CD1c-positive myeloid dendritic cell (primary cell): ENCODE data around the gene BRCA1.
A peak's percentile ranks its signal among the peaks of the same experiment; 100 is the strongest.
"Not testable (repeated sequence)": the region's sequence is repeated elsewhere in the genome, so short reads cannot be mapped to it uniquely, and the experiment has no call there.

Source experiments
- DNase-seq: peaks from one replicate; pipeline ENCODE4 v3.0.0-alpha.2; 2016; ENCODE audit errors: extremely low spot score

The BRCA1 gene

DNA sequence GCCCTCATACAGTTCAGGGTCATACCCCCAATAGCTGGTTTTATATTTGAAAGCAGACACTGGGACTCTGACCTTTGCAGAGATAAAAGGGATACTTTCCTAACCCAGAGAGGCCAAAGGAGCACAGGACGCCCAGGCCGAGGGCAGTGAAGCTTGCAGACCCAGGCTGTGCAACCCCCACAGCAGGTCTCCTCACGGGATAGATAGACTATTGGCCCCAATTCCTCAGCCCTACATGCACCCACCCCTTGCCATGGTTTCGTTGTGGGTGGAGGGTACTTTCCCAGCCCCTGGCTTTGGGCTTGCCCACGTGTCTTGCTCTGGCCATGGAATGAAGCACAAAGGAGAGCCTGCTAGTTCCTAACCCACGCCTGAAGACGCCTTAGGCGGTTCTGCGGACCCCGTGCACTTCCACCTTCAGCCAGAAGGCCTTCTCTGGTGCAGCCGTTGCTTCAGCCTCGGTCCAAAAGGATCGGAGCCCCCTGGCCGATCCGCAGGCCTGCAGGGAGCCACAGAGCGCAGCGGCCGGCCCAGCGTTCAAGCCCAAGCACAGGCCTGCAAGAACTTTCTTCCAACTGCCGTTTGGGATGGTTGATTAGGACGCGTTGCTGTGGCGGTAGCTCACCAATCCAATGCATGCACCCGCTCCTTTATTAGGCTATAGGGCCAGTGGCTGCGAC is 9.8 kb upstream of the BRCA1 start:
- DNase-seq: no peak

DNA sequence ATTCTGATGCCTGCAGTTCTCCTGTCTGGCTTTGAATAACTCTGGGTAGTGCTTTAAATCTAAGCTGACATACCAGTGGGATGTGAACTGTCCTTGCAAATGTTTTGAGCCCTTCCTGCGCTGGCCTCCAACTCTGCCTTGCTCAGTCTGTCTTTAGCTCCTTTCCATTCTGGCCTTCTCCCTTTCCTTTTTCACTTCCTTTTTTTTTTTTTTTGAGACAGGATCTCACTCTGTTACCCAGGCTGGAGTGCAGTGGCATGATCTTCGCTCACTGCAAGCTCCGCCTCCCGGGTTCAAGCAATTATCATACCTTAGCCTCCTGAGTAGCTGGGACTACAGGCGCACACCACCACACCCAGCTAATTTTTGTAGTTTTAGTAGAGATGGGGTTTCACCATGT is 8.3 kb upstream of the BRCA1 start:
- not testable (repeated sequence) for DNase-seq

DNA sequence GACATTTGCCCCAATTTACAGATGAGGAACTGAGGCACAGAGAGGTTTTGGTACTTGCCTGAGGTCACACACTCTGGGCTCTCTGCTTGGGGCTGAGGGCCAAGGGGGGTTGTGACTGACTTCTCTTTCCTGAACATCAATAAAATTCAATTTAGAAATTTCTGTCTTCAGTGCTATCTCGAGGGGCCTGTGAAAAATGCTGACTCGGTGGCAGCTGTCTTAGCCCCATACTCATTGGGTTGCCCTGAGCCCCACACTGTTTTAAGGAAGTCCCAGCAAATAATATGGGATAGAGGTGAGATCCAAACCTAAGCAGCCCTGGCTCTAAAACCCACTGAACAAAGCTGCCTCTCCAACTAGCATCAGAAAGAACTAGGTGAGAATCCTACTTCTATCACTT is 7.0 kb upstream of the BRCA1 start:
- no peak for DNase-seq

DNA sequence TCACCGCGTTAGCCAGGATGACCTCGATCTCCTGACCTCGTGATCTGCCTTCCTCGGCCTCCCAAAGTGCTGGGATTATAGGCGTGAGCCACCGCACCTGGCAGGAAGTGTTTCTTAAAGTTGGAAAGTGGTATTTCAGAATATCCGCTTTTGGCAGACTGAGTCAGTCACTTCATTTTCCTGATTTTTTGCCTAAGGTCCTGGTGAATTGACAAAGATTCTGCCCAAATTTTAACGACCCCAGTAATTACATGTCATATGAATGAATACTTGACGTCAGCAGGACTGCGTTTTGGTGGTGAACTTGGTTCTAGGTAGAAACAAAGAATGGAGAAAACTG is 4.5 kb upstream of the BRCA1 start:
- no peak for DNase-seq

DNA sequence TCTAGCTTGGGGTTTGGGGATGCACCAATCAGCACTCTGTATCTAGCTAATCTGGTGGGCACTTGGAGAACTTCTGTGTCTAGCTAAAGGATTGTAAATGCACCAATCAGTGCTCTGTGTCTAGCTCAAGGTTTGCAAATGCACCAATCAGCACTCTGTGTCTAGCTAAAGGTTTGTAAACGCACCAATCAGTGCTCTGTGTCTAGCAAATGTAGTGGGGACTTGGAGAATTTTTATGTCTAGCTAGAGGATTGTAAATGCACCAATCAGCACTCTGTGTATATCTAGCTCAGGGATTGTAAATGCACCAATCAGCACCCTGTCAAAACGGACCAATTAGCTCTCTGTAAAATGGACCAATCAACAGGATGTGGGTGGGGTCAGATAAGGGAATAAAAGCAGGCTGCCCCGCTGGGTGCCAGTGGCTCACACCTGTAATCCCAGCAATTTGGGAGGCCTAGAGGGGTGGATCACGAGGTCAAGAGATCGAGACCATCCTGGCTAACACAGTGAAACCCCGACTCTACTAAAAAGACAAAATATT is 2.2 kb upstream of the BRCA1 start:
- not testable (repeated sequence) for DNase-seq

GRCh38 chr17:43126911-43127290 is 1.7 kb upstream of the BRCA1 start:
- no peak for DNase-seq

DNA sequence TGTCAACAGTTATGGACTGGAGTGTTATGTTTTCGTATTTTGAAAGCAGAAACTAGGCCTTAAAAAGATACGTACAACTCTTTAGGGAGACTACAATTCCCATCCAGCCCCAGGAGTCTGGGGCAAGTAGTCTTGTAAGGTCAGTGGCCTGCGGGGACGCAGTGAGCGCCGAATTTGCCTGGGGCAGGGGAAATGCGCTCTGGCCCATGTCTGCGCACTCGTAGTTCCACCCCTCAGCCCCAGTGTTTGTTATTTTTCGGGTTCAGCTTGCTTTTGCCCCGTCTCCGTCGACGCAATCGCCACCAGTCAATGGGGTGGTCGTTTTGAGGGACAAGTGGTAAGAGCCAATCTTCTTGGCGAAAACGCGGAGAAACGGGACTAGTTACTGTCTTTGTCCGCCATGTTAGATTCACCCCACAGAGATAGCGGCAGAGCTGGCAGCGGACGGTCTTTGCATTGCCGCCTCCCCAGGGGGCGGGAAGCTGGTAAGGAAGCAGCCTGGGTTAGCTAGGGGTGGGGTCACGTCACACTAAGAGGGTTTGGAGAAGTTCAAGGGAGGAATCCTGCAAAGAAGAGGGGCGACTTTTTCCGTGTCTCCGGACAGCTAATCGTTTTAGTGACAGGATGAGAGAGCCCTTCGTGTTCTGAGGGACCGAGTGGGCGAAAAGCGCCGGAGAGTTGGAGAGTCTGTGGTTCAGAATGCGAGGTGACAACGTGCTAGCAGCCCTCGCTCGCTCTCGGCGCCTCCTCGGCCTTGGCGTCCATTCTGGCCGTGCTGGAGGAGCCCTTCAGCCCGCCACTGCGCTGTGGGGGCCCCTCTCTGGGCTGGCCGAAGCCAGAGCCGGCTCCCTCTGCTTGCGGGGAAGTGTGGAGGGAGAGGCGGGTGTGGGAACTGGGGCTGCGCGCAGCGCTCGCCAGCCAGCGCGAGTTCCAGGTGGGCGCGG is 1.1 kb upstream of the BRCA1 start:
- DNase-seq: peak; percentile 8

DNA sequence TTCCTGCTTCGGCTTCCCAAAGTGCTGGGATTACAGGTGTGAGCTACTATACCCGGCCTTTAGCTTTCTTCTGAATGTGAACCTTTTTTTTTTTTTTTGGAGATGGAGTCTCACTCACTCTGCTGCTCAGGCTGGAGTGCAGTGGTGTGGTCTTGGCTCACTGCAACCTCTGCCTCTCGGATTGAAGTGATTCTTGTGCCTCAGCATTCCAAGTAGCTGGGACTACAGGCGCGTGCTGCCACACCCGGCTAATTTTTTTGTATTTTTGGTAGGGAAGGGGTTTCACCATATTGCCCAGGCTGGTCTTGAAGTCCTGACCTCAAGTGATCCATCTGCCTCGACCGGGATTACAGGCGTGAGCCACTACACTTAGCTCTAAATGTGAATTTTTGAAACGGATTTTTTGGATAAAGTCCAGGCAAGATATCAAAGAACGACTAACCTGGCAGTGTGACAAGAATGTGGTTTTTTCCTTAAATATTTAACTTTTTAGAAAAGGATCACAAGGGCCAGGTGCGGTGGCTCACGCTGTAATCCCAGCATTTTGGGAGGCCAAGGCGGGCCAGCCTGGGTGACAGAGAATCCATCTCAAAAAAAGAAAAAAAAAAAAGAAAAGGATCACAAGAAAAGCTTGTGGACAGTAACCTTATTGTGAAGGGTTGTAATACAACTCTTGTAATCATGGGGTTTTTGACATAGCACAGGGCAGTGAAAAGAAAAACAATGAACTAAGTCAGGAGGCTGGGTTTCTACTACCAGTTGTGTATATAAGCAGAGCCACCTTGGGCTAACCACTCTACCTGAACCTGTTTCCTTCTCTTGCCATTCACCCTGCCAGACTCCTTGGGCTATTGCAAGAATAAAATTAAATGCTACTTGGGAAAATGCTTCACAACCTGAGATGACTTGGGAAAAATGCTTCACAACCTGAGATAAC is 6.2 kb downstream of the BRCA1 start:
- DNase-seq: no peak

GRCh38 chr17:43114151-43114552 is 11.0 kb downstream of the BRCA1 start:
- no peak for DNase-seq

GRCh38 chr17:43106552-43106951 is 18.6 kb downstream of the BRCA1 start:
- DNase-seq: no peak

- no peak for DNase-seq
These were observed 20.0 kb downstream of the BRCA1 start for GRCh38 chr17:43105146-43105545.

GRCh38 chr17:43104665-43105064 is 20.5 kb downstream of the BRCA1 start:
- DNase-seq: no peak

GRCh38 chr17:43095364-43095763 is 29.8 kb downstream of the BRCA1 start:
- not testable (repeated sequence) for DNase-seq

GRCh38 chr17:43094129-43094835 is 30.9 kb downstream of the BRCA1 start:
- DNase-seq: no peak

DNA sequence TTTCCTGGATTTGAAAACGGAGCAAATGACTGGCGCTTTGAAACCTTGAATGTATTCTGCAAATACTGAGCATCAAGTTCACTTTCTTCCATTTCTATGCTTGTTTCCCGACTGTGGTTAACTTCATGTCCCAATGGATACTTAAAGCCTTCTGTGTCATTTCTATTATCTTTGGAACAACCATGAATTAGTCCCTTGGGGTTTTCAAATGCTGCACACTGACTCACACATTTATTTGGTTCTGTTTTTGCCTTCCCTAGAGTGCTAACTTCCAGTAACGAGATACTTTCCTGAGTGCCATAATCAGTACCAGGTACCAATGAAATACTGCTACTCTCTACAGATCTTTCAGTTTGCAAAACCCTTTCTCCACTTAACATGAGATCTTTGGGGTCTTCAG is 32.3 kb downstream of the BRCA1 start:
- no peak for DNase-seq

- no peak for DNase-seq
These were observed 35.1 kb downstream of the BRCA1 start for GRCh38 chr17:43090022-43090421.

DNA sequence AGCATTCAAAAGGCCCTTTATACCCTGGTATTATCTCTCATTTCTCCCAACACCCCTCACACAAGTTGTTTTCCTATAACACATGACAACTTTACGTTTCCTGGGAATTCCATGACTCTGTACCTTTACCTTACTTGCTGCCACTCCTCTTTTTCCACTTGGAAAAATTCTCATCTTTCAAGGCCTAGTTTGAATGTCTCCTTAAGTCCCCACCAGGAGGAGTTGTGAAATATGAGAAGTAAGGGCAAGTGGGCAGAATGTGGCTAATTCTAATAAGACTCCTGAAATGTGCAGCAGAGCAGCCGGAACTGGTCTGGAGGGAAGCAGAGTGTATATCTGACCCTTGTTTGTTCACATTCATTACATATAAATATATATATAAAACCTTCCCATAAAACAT is 39.7 kb downstream of the BRCA1 start:
- DNase-seq: no peak

- DNase-seq: no peak
These were observed 45.4 kb downstream of the BRCA1 start for GRCh38 chr17:43079641-43080302.

GRCh38 chr17:43074869-43075268 is 50.3 kb downstream of the BRCA1 start:
- no peak for DNase-seq

- no peak for DNase-seq
These were observed 54.3 kb downstream of the BRCA1 start for GRCh38 chr17:43070872-43071271.

GRCh38 chr17:43070257-43070656 is 54.9 kb downstream of the BRCA1 start:
- no peak for DNase-seq
